ENCODE measurements around the gene CMTM7. TPM values are rescaled to one million over a fixed set of nuclear protein-coding genes. Genes with fewer than 3 reads are reported as not detected.
"Not testable (repeated sequence)": the region's sequence is repeated elsewhere in the genome, so short reads cannot be mapped to it uniquely, and the experiment has no call there.

CMTM7 gene
- total RNA-seq, 1 donor from 2014 or later: 5.8 TPM

GRCh38 chr3:32383136-32383711, 8.4 kb upstream of the CMTM7 start:
- no peak for TF ChIP-seq CTCF (IDR thresholded peaks at IDR 0.05; ENCODE audit: insufficient read depth, low read length, severe bottlenecking)
- FAIRE-seq: no peak
- H3K4me3 ChIP-seq (ENCODE audit: low read depth, low read length): no peak overlapping the region
- peaks cover 2% of the 10 kb centered on the region for H3K27me3 ChIP-seq (ENCODE audit: control insufficient read depth, insufficient read depth, low read length)
- no peaks in the 10 kb centered on the region for H3K36me3 ChIP-seq (ENCODE audit: control insufficient read depth, insufficient read depth, low read length)
- no peak for DNase-seq (ENCODE audit: low read depth)

- H3K36me3 ChIP-seq (ENCODE audit: control insufficient read depth, insufficient read depth, low read length): no peaks in the 10 kb centered on the region
- DNase-seq (ENCODE audit: low read depth) (no peak), FAIRE-seq (no peak)
- H3K4me3 ChIP-seq (ENCODE audit: low read depth, low read length): no peak overlapping the region
- no peak for TF ChIP-seq CTCF (IDR thresholded peaks at IDR 0.05; ENCODE audit: insufficient read depth, low read length, severe bottlenecking)
- peaks cover 2% of the 10 kb centered on the region for H3K27me3 ChIP-seq (ENCODE audit: control insufficient read depth, insufficient read depth, low read length)
Observed at GRCh38 chr3:32384938-32385337, 6.7 kb upstream of the CMTM7 start.

GRCh38 chr3:32387512-32387911, 4.1 kb upstream of the CMTM7 start:
- Histone ChIP-seq H3K4me3 (ENCODE audit: low read depth, low read length) (no peak overlapping the region), H3K36me3 (ENCODE audit: control insufficient read depth, insufficient read depth, low read length) (no peaks in the 10 kb centered on the region), H3K27me3 (ENCODE audit: control insufficient read depth, insufficient read depth, low read length) (peaks cover 2% of the 10 kb centered on the region)
- DNase-seq (ENCODE audit: low read depth) (no peak), FAIRE-seq (no peak)
- no peak for TF ChIP-seq CTCF (IDR thresholded peaks at IDR 0.05; ENCODE audit: insufficient read depth, low read length, severe bottlenecking)

GRCh38 chr3:32389577-32389976, 2.1 kb upstream of the CMTM7 start:
- FAIRE-seq; H3K27me3 ChIP-seq (ENCODE audit: control insufficient read depth, insufficient read depth, low read length); H3K4me3 ChIP-seq (ENCODE audit: low read depth, low read length); H3K36me3 ChIP-seq (ENCODE audit: control insufficient read depth, insufficient read depth, low read length): not testable (repeated sequence)
- peak; percentile 54 for DNase-seq (ENCODE audit: low read depth)

- peaks cover 1% of the 10 kb centered on the region for H3K36me3 ChIP-seq (ENCODE audit: control insufficient read depth, insufficient read depth, low read length)
- no peak for TF ChIP-seq CTCF (IDR thresholded peaks at IDR 0.05; ENCODE audit: insufficient read depth, low read length, severe bottlenecking)
- peak; percentile 47 for DNase-seq (ENCODE audit: low read depth)
- peak overlapping the region; percentile 69 for H3K4me3 ChIP-seq (ENCODE audit: low read depth, low read length)
- no peak for FAIRE-seq
- H3K27me3 ChIP-seq (ENCODE audit: control insufficient read depth, insufficient read depth, low read length): no peaks in the 10 kb centered on the region
Observed at GRCh38 chr3:32392536-32393302, 1.1 kb downstream of the CMTM7 start.

GRCh38 chr3:32395496-32395895, 3.8 kb downstream of the CMTM7 start:
- no peak for TF ChIP-seq CTCF (IDR thresholded peaks at IDR 0.05; ENCODE audit: insufficient read depth, low read length, severe bottlenecking)
- DNase-seq (ENCODE audit: low read depth): no peak
- H3K27me3 ChIP-seq (ENCODE audit: control insufficient read depth, insufficient read depth, low read length): no peaks in the 10 kb centered on the region
- no peak for FAIRE-seq
- peaks cover 1% of the 10 kb centered on the region for H3K36me3 ChIP-seq (ENCODE audit: control insufficient read depth, insufficient read depth, low read length)
- no peak overlapping the region for H3K4me3 ChIP-seq (ENCODE audit: low read depth, low read length)
